Skin epidermis (tissue), 12 donors: ENCODE data around the gene PKNOX2.

Source experiments
- H3K27ac ChIP-seq, 21 experiments: fragments of 200-600 bp; sonication (generic) in 11 of 21; one replicate each; pipeline ENCODE4 v1.5.0; 2020; ENCODE audit warnings: mild to moderate bottlenecking in 3 of 21, inconsistent platforms in 2 of 21, moderate library complexity in 2 of 21
- H3K4me3 ChIP-seq, 7 experiments: fragments of 200-600 bp; sonication (generic) in 2 of 7; one replicate each; pipeline ENCODE4 v1.5.0; 2020; ENCODE audit warnings: inconsistent platforms in 2 of 7, mild to moderate bottlenecking in 2 of 7, moderate library complexity in 1 of 7

The PKNOX2 gene

DNA sequence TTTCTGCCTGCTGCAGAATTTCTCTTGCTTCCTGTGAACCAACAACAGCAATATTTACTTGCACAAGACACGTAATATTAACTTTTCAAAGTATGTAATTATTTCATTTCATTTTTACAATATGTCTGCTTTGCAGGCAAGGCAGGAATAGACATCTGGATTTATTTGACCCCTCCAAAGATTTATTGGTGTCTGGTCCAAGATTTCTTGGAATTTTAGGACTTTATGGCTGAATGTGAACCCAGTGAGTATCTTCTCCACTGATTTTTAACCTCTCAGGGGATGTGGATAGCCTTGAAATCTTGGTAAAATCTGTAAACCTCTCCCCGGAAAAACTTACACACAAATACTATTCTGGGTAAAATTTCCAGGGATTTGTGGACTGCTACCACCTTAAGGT lies 61.5 kb downstream of the PKNOX2 start:
- no peak overlapping the region for H3K27ac ChIP-seq

GRCh38 chr11:125226706-125227105 lies 62.2 kb downstream of the PKNOX2 start:
- Histone ChIP-seq H3K27ac (no peak overlapping the region), H3K4me3 (no peak overlapping the region)

More for the DNA sequence above, 61.5 kb downstream of the PKNOX2 start:
- no peak overlapping the region for H3K4me3 ChIP-seq

DNA sequence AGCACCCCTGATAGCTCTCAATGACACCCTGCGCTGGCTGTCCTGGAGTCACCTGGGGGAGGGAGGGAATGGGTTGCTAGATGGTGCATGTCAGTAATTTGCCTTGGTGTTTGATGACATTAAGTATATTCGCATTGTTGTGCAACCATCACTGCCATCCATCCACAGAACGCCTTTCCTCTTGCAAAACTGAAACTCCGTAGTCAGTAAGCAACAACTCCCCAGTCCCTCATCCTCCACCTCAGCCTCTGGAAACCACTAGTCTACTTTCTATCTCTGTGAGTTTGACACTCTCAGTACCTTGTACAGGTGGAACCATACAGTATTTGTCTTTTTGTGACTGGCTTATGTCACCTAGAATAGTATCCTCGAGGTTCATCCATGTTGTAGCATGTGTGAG lies 62.6 kb downstream of the PKNOX2 start:
- Histone ChIP-seq H3K27ac (no peak overlapping the region), H3K4me3 (no peak overlapping the region)

- no peak overlapping the region for H3K4me3 ChIP-seq
- no peak overlapping the region for H3K27ac ChIP-seq
These were observed 63.9 kb downstream of the PKNOX2 start for GRCh38 chr11:125228445-125228844.

- Histone ChIP-seq H3K27ac (no peak overlapping the region), H3K4me3 (no peak overlapping the region)
These were observed 64.4 kb downstream of the PKNOX2 start for GRCh38 chr11:125228993-125229392.

GRCh38 chr11:125229916-125230315 lies 65.4 kb downstream of the PKNOX2 start:
- no peak overlapping the region for H3K27ac ChIP-seq

GRCh38 chr11:125233116-125233515 lies 68.6 kb downstream of the PKNOX2 start:
- no peak overlapping the region for H3K27ac ChIP-seq
- no peak overlapping the region for H3K4me3 ChIP-seq

More at GRCh38 chr11:125229916-125230315, 65.4 kb downstream of the PKNOX2 start:
- no peak overlapping the region for H3K4me3 ChIP-seq

GRCh38 chr11:125233736-125234275 lies 69.3 kb downstream of the PKNOX2 start:
- Histone ChIP-seq H3K4me3 (no peak overlapping the region), H3K27ac (no peak overlapping the region)

DNA sequence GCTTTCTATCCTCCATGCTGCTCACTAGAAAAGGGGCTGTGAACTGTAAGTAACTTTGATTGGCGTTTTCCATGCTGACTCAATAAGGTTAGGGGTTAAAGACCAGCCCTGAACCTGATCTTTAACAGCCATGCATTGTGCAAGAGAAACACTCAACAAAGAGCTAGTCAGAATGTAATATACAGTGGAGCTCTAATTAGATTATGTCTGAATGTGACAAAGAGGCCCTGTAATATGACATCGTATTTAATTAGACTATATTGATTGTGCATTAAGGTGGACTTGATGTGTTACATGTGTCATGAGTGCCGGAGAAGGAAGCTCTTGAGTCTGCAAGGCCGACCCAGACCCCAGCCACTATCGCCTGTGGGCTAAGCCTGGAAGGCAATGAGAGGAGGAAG lies 70.5 kb downstream of the PKNOX2 start:
- no peak overlapping the region for H3K27ac ChIP-seq

GRCh38 chr11:125236072-125236825 lies 71.7 kb downstream of the PKNOX2 start:
- no peak overlapping the region for H3K27ac ChIP-seq

More for the DNA sequence above, 70.5 kb downstream of the PKNOX2 start:
- H3K4me3 ChIP-seq: no peak overlapping the region

DNA sequence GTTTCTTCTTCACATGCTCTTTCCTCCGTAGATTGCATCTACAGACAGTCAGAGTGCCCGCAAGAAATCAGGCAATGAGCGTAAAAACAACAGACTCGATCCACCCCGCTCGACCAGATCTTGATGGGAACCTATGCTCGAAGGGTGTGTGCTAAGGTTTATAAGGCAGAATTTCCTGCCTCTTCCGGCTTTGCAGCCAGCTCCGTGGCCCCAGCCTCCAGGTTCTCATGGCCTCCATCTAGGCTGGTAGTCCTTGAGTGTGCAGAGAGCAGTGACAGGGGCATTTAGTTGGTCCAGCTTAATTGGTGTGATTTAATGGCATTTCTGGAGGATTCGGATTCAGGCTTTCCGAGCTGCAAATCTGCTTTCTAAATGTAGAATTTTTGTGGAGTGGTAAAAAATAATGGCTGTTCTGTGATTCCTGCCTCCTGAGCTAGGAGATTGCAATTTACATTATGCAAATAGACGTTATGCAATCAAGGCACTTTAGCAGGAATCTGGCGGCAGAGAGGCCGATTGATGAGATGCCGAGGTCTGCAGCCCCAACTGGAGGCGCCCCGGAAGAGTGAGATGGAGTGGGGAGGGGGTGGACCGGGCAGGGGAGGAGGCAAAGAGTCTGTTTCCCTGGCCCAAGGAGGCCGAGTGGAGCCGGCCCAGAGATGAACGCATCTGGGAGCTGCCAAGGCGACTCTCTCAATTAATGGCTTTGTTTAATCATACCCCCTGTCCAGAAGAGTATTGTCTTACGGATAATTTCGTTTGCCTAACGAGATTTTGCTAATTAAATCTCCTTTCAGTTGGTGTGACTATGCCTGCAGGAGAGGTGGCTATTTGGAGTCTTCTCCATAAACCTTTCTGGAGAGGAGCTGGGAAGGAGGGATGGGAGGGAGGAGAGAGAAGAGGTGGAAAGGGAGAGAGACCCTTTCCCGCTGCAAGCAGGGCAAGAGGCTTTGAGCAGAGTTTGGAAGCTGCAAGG lies 75.3 kb downstream of the PKNOX2 start:
- Histone ChIP-seq H3K27ac (no peak overlapping the region), H3K4me3 (no peak overlapping the region)

More at GRCh38 chr11:125236072-125236825, 71.7 kb downstream of the PKNOX2 start:
- H3K4me3 ChIP-seq: no peak overlapping the region

DNA sequence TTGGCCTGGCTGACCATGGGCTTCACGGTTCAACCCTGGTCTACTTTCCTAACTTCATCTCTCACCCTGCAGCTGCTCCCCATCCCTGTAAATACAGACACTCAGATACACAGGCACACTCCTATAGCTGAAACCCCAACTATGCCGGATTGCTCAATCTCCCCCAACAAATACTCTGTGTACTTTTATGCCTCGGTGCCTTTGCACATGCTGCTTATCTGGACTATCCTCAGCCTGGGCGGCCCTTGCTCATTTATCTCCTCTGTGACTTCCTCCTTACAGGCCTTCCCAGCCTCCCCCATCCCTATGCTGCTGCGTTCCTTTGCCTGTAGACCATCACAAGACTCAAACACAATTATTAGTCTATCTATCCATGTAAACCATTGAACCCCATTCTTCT lies 76.6 kb downstream of the PKNOX2 start:
- H3K27ac ChIP-seq: no peak overlapping the region
- no peak overlapping the region for H3K4me3 ChIP-seq

DNA sequence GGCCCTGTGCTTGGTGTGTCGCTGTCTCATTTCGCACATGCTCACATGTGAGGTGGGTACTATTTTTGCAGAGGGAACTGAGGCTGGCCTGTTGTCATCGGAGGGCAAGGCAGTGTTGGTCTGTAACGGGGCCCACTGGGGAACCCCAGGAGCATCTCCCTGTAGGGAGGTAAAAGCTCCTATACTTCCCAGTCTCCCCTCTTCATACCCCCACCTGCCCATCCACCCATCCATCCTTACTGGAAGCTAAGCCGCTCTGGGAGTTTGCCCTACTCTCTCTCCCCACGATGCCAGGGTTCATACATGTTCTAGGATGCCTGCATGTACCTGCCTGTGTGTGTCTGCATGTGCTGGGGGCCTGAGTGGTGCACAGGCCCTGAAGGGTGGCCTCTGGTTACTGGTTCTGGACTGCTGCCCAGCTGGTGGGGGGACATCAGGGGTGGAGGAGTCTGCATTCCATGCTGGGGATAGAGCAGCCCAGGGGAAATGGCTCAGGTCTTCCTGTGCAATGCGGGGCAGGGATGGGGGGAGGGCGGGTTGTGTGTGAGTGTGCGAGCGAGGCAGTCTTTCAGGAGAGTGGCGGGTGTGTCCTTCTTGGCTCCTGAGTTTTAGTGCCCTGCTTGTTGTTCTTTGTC lies 77.7 kb downstream of the PKNOX2 start:
- no peak overlapping the region for H3K27ac ChIP-seq
- no peak overlapping the region for H3K4me3 ChIP-seq

DNA sequence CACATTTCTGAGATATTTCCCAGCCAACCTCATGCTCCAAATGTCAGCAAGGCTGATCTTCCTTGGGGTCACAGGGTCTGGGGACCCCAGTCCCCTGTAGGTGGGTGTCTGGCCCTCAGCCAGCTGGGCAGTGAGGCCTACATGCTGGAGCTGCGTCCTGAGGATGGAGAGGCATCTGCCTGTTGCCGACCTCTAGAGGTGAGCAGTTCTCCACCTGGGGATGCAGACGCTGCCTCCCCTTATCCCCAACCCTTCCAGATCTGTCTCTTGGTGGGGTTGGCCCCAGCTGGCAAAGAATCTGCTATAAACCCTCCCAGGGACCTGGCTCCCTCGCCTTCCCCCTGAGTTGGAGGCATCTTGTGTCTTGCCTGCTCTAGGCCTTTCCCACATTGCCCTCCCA lies 79.6 kb downstream of the PKNOX2 start:
- no peak overlapping the region for H3K4me3 ChIP-seq
- no peak overlapping the region for H3K27ac ChIP-seq

DNA sequence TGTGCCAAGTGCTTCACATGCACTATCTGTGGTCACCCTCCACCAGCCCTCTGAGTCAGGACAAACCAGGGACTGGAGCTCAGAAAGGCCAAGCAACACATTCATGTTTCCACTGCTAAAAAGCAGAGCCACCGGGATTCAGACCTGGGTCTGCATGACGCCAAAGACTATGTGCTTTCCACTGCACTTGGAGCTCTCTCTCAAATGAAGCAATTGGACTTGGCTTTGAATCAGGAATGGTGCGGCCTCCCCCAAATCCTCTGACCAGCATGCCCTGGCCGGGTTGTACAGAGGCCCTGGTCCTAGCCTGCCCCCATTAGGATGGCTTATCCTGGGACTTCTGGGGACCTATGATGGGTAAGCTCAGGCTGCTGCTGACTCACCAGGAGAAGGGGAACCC lies 80.7 kb downstream of the PKNOX2 start:
- no peak overlapping the region for H3K27ac ChIP-seq
- H3K4me3 ChIP-seq: no peak overlapping the region

DNA sequence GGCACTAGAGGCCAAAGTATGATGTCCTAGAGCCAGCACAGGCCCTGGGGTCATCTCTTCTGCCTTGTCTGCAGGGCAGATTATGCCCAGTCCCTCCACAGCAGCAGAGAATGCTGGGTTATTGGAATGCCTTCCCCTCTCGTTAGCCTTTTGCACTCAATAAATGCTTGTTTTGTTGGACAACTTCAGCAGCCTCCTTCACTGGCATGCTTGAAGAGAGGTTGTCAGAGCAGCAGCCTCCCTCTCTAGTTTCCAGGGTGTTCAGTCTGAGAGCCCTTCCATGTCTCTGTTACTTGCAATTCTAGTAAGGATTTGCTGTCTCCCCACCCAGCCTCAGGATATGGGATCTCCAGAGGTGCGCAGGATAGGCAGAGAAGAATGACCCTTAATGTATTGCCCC lies 82.9 kb downstream of the PKNOX2 start:
- Histone ChIP-seq H3K4me3 (no peak overlapping the region), H3K27ac (no peak overlapping the region)

DNA sequence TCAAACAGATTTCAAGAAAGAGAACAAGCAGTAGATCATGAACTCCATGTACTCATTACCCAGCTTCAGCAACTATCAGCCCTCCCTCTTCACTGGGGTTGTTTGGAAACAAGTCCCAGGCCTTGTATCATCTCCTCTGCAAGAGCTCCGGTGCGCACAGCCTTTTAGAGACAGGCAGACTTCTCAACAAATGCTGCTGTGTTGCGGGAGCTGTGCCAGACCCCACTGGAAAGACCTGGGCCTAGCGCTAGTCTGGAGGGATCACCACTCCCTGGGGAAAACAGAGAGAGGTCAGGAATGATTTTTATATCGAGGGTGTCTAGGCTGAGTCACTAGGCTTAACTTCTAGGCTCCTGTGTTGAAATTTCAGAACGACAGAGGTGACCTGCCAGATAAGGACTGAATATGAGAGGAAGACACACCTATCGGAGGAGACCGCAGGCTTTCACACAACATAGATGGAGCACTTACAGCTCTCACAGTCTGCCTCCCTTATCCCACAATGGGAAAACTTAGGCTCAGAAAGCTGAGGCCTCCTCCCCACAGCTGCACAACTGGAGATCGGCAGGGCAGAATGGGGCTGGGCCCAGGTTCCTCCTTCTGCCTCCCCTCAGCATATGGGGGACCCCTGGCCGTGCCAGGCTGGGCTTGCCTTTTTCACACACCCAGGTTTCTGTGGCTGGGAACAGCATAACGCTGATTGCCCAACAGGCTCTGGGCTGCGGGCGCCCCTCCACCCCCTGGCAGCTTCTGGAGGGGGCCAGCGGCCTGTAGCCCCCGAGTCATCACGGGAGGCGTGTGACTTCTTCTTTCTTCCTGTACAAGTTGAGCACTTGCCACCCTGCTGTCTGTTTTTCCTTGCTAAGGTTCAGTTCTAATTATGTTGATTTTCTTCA lies 86.0 kb downstream of the PKNOX2 start:
- H3K4me3 ChIP-seq: no peak overlapping the region
- H3K27ac ChIP-seq: no peak overlapping the region

DNA sequence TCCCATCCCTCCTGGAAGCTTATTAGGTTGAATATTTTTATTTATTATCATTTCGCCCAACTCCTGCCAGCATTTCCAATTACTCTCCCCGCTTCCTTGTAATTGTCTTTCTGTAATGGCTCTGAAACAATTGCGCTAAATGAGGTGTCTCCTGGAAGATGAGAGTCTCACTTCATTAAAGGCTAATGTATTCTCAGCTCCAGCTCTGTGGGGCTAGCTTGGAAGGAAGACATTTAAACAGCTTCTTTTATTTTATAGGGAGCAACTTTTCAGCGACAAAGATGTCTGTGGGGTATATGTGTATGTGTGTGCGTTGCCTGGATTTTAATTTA lies 86.6 kb downstream of the PKNOX2 start:
- no peak overlapping the region for H3K4me3 ChIP-seq
- no peak overlapping the region for H3K27ac ChIP-seq

DNA sequence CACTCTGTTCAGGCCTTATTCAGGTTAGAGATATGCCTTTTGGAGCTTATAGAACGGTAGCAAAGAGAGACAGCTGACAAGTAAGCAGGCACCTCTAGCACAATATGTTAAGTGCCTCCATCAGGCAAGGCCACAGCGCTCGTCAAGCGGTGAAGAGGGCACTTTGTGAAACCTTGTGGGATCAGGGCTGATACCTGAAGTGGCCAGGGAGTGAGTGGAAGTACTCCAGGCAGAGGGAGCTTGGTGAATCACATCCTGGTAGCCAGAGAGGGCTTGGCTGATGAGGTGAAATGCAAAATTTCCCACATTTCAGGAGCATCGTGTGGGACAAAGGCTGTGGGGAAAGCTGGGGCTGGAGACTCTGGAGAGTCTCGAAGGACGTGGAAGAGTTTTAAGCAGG lies 87.4 kb downstream of the PKNOX2 start:
- Histone ChIP-seq H3K4me3 (no peak overlapping the region), H3K27ac (no peak overlapping the region)
